GM12878 (cell line): Measurements from ENCODE around the gene SLC25A11. TPM values are rescaled to one million over a fixed set of nuclear protein-coding genes. Genes with fewer than 3 reads are reported as not detected.

Source experiments
- ATAC-seq: fragments of 200-7000 bp; cut with Tn5 transposase; 3 replicates; pipeline ENCODE4 v1.9.1; 2020; ENCODE audit warnings: mild to moderate bottlenecking, moderate library complexity
- BruUV-seq: library from RNA; stranded (reverse); fragments of 400-500 nt; replicated peaks from 2 replicates; lab custom pipeline; 2021; lab: Mats Ljungman, UMichigan
- CTCF ChIA-PET: fragments of 300-600 bp; sonication (Branson Sonifier 250); formaldehyde crosslinking; extraction: SDS; loops from one replicate; lab custom pipeline; 2021; ENCODE audit warnings: inconsistent platforms; lab: Yijun Ruan, JAX
- POLR2A ChIA-PET: fragments of 350-600 bp; formaldehyde crosslinking; extraction: SDS; loops from one replicate; lab custom pipeline; 2021; ENCODE audit warnings: inconsistent platforms; lab: Charles Lee
- RAD21 ChIA-PET: fragments of 300-600 bp; sonication (Branson Sonifier 250); formaldehyde crosslinking; loops from one replicate; lab custom pipeline; 2023; ENCODE audit warnings: antibody characterized with exemption; ENCODE audit not compliant: unreplicated experiment; lab: Charles Lee
- SMC1A ChIA-PET: fragments of 300-600 bp; sonication (Branson Sonifier 250); formaldehyde crosslinking; loops from one replicate; lab custom pipeline; 2023; ENCODE audit not compliant: unreplicated experiment, uncharacterized antibody; lab: Charles Lee
- DNase-seq: peaks from one replicate; pipeline ENCODE4 v3.0.0-alpha.2; 2011; ENCODE audit warnings: low read depth, low spot score
- FAIRE-seq: peaks from 3 replicates; lab custom pipeline; 2011; peaks lifted over from hg19 to GRCh38; lab: Jason Lieb, UNC
- H2AFZ ChIP-seq: 2 replicates; pipeline ENCODE4 v1.6.0; 2011; ENCODE audit warnings: low read depth, low read length, control low read depth; ENCODE audit not compliant: control insufficient read depth
- H3K27ac ChIP-seq: 2 replicates; pipeline ENCODE4 v1.5.1; 2011; ENCODE audit warnings: control low read depth; ENCODE audit not compliant: control insufficient read depth, insufficient read depth
- H3K27me3 ChIP-seq, 2 experiments: replicated peaks in 1 of 2; 2 replicates each; pipeline versions ENCODE4 v1.6.0 to v1.6.1; 2011; ENCODE audit warnings: low read length in 1 of 2; ENCODE audit not compliant: control insufficient read depth in 2 of 2, insufficient read depth in 2 of 2
- H3K36me3 ChIP-seq, 2 experiments: 2 replicates each; pipeline ENCODE4 v1.5.1; 2011; ENCODE audit warnings: low read length in 1 of 2; ENCODE audit not compliant: control insufficient read depth in 2 of 2, insufficient read depth in 2 of 2
- H3K4me1 ChIP-seq: 2 replicates; pipeline ENCODE4 v1.6.1; 2011; ENCODE audit warnings: mild to moderate bottlenecking, low read length, moderate library complexity, mixed read lengths; ENCODE audit not compliant: control insufficient read depth, insufficient read depth
- H3K4me2 ChIP-seq: 2 replicates; pipeline ENCODE4 v1.6.0; 2011; ENCODE audit warnings: control low read depth; ENCODE audit not compliant: control insufficient read depth, insufficient read depth
- H3K4me3 ChIP-seq: fragments of 200-600 bp; sonication (generic); 2 replicates; pipeline ENCODE4 v1.5.1; 2016
- H3K79me2 ChIP-seq: 2 replicates; pipeline ENCODE4 v1.6.0; 2011; ENCODE audit warnings: low read length; ENCODE audit not compliant: control insufficient read depth, insufficient read depth
- H3K9ac ChIP-seq: 2 replicates; pipeline ENCODE4 v1.8.0; 2011; ENCODE audit warnings: low read length, control low read depth, mixed read lengths; ENCODE audit not compliant: control insufficient read depth, insufficient read depth
- H3K9me3 ChIP-seq: replicated peaks from 3 replicates; pipeline ENCODE4 v1.5.1; 2011; ENCODE audit warnings: mild to moderate bottlenecking, low read length; ENCODE audit not compliant: control insufficient read depth, insufficient read depth
- H4K20me1 ChIP-seq: 2 replicates; pipeline ENCODE4 v1.6.0; 2011; ENCODE audit not compliant: control insufficient read depth, insufficient read depth
- CTCF ChIP-seq, 3 experiments: IDR thresholded peaks in 2 of 3; conservative IDR thresholded peaks in 1 of 3; 2 replicates each; pipeline ENCODE4 v1.5.1; 2011; ENCODE audit warnings: low read depth in 3 of 3, low read length in 3 of 3, mild to moderate bottlenecking in 3 of 3, control low read depth in 2 of 3, moderate library complexity in 2 of 3, inconsistent platforms in 1 of 3, mixed read lengths in 1 of 3; ENCODE audit not compliant: control insufficient read depth in 2 of 3, insufficient read depth in 1 of 3; ENCODE audit errors: extremely low read depth in 1 of 3
- ESRRA ChIP-seq: IDR thresholded peaks from 2 replicates; pipeline ENCODE4 v1.6.1; 2012; ENCODE audit warnings: mild to moderate bottlenecking, low read length, improper control_type of control experiment
- GABPA ChIP-seq: IDR thresholded peaks from 2 replicates; pipeline ENCODE4 v1.6.1; 2014; ENCODE audit warnings: antibody characterized with exemption, low read depth, mild to moderate bottlenecking, inconsistent platforms
- JUND ChIP-seq: IDR thresholded peaks from 2 replicates; pipeline ENCODE4 v1.6.1; 2012; ENCODE audit warnings: low read depth, mild to moderate bottlenecking, low read length, improper control_type of control experiment, moderate library complexity
- KLF5 ChIP-seq: fragments of 450-650 bp; IDR thresholded peaks from 2 replicates; pipeline ENCODE4 v1.6.1; 2014; ENCODE audit warnings: mild to moderate bottlenecking; ENCODE audit not compliant: partially characterized antibody
- MEF2A ChIP-seq: IDR thresholded peaks from 2 replicates; pipeline ENCODE4 v1.6.1; 2011; ENCODE audit warnings: low read depth, mild to moderate bottlenecking, low read length, moderate library complexity; ENCODE audit not compliant: insufficient read depth
- PKNOX1 ChIP-seq: fragments of 450-650 bp; IDR thresholded peaks from 2 replicates; pipeline ENCODE4 v1.6.1; 2016; ENCODE audit warnings: mild to moderate bottlenecking
- RFX5 ChIP-seq: IDR thresholded peaks from 2 replicates; pipeline ENCODE4 v1.6.1; 2011; ENCODE audit warnings: low read depth, low read length, improper control_type of control experiment
- SKIL ChIP-seq: fragments of 450-650 bp; IDR thresholded peaks from 2 replicates; pipeline ENCODE4 v1.6.1; 2017; ENCODE audit warnings: mild to moderate bottlenecking, low read depth, inconsistent platforms; ENCODE audit not compliant: poor library complexity, severe bottlenecking
- WRNIP1 ChIP-seq: IDR thresholded peaks from 2 replicates; pipeline ENCODE4 v1.6.1; 2011; ENCODE audit warnings: low read depth, low read length, improper control_type of control experiment, borderline replicate concordance
- YY1 ChIP-seq: IDR thresholded peaks from 2 replicates; pipeline ENCODE4 v1.6.1; 2011; ENCODE audit warnings: low read depth, mild to moderate bottlenecking, low read length
- ZBTB11 ChIP-seq: fragments of 450-650 bp; formaldehyde crosslinking; IDR thresholded peaks from 2 replicates; pipeline ENCODE4 v1.5.0; 2022; ENCODE audit warnings: mild to moderate bottlenecking, missing genetic modification characterization
- ZNF384 ChIP-seq: IDR thresholded peaks from 2 replicates; pipeline ENCODE4 v1.6.1; 2012; ENCODE audit warnings: low read depth, mild to moderate bottlenecking, low read length, improper control_type of control experiment, borderline replicate concordance
- WGBS: methylation state at CpG from one replicate; pipeline ENCODE4 v1.1.6; 2016; ENCODE audit warnings: low lambda C conversion rate; ENCODE audit not compliant: insufficient replicate concordance, insufficient coverage; ENCODE audit errors: missing lambda C conversion rate; 5-methylcytosine and 5-hydroxymethylcytosine counted together
- in situ Hi-C: fragments of 300-500 bp; cut with MboI; formaldehyde crosslinking; loops from 9 replicates; pipeline ENCODE4 v1.14.3; 2018; ENCODE audit warnings: mixed read lengths
- intact Hi-C: fragments of 100-400 bp; cut with micrococcal nuclease; formaldehyde crosslinking; loops from one replicate; pipeline ENCODE4 v1.14.2; 2022; ENCODE audit not compliant: unreplicated experiment
- polyA plus RNA-seq, 11 experiments: library from polyadenylated mRNA; depleted of rRNA in 4 of 11; unstranded in 6 of 11; stranded (reverse) in 5 of 11; fragments of >200 nt; fragmentation: Nextera tagmentation in 4 of 11; fragmentation: Illumina TruSeq in 1 of 11; extraction: Ambion mirVana in 4 of 11; extraction: Trizol in 1 of 11; gene quantifications; 1 replicate in 1 of 11; 2 replicates in 10 of 11; pipeline versions ENCODE4 v1.2.1 to v1.2.3, GENCODE V29; 2011 to 2016; ENCODE audit warnings: inconsistent platforms in 2 of 11, missing spikeins in 2 of 11, low read depth in 1 of 11
- total RNA-seq, 4 experiments: library from RNA; depleted of rRNA in 3 of 4; stranded (reverse); fragments of >200 nt in 3 of 4; fragmentation: Illumina TruSeq in 1 of 4; extraction: Trizol in 1 of 4; gene quantifications; 2 replicates each; pipeline versions ENCODE4 v1.2.1 to v1.2.3, GENCODE V29; 2013 to 2021

SLC25A11 gene
- total and polyA plus RNA-seq, 10 of the 15 experiments (the other 5 are each of a cell fraction or from before 2014, with no cell fraction given), result 5.8 to 142 (median 65.0) TPM

GRCh38 chr17:4887581-4887980 lies 52.3 kb downstream of the SLC25A11 start:
- ATAC-seq (no peak), DNase-seq (no peak), FAIRE-seq (no peak)
- Histone ChIP-seq H3K27me3 (no peaks in the 10 kb centered on the region), H3K4me2 (no peak overlapping the region), H4K20me1 (peaks cover 2% of the 10 kb centered on the region; the same call in 1 of the 2 replicates), H2AFZ (no peak overlapping the region), H3K4me3 (no peak overlapping the region), H3K27ac (no peak overlapping the region), H3K36me3 (peaks cover 10 to 20% of the 10 kb centered on the region in 2 experiments; a peak in 3 of 4 replicates), H3K4me1 (no peaks in the 10 kb centered on the region), H3K9me3 (no peaks in the 10 kb centered on the region), H3K9ac (no peak overlapping the region), H3K79me2 (no peaks in the 10 kb centered on the region)
- ChIA-PET CTCF (interaction anchor here (1.0 to 3.7 kb wide), 5 partner anchors 11 to 320 kb away, joined by 3 to 17 read pairs (median 5); partner anchors contain the start of genes ARRB2 and C17orf107), RAD21 (interaction anchor here (4.0 kb wide), 1 partner anchor 178 kb away, joined by 13 read pairs; the partner anchor contains the start of gene ARRB2), POLR2A (no interaction called here), SMC1A (interaction anchor here (1.5 kb wide), 1 partner anchor 98 kb away, joined by 4 read pairs; no protein-coding TSS in a partner anchor)
- no TSS peak for BruUV-seq
- over 99% methylated on average over 18 of the region's 18 CpGs for WGBS
- intact Hi-C loops, result loop anchor here (10.0 kb wide), 1 partner anchor 463 kb away; no protein-coding TSS in a partner anchor
- in situ Hi-C loops, result no loop called here
- no peak for TF ChIP-seq PKNOX1
- no peak for TF ChIP-seq MEF2A
- no peak for TF ChIP-seq KLF5
- TF ChIP-seq ZBTB11 (CRISPR knock-in tag), result no peak
- TF ChIP-seq ESRRA, result no peak
- TF ChIP-seq WRNIP1, result no peak
- TF ChIP-seq JUND, result no peak
- TF ChIP-seq RFX5, result no peak
- no peak for TF ChIP-seq SKIL
- TF ChIP-seq CTCF (IDR thresholded peaks at IDR 0.05 in 2 of 3, conservative IDR thresholded peaks at IDR 0.05 in 1 of 3; ENCODE audit: control insufficient read depth in 2 of 3, extremely low read depth in 1 of 3, insufficient read depth in 1 of 3, low read depth in 3 of 3, low read length in 3 of 3), result no peak
- TF ChIP-seq ZNF384, result no peak
- TF ChIP-seq GABPA, result no peak
- no peak for TF ChIP-seq YY1
